Forelimb muscle (tissue), 1 donor: ENCODE measurements around the gene ZNF3. TPM values are rescaled to one million over a fixed set of nuclear protein-coding genes. Genes with fewer than 3 reads are reported as not detected.
"Not testable (repeated sequence)": the region's sequence is repeated elsewhere in the genome, so short reads cannot be mapped to it uniquely, and the experiment has no call there.

Source experiments
- DNase-seq: peaks from one replicate; pipeline ENCODE4 v3.0.0-alpha.2; 2013; ENCODE audit warnings: low read depth
- polyA plus RNA-seq: library from polyadenylated mRNA; unstranded; fragments of 120-200 nt; gene quantifications from one replicate; pipeline ENCODE4 v1.2.1, GENCODE V29; 2013; ENCODE audit not compliant: insufficient read length

ZNF3 gene
- polyA plus RNA-seq: 27.2 TPM

DNA sequence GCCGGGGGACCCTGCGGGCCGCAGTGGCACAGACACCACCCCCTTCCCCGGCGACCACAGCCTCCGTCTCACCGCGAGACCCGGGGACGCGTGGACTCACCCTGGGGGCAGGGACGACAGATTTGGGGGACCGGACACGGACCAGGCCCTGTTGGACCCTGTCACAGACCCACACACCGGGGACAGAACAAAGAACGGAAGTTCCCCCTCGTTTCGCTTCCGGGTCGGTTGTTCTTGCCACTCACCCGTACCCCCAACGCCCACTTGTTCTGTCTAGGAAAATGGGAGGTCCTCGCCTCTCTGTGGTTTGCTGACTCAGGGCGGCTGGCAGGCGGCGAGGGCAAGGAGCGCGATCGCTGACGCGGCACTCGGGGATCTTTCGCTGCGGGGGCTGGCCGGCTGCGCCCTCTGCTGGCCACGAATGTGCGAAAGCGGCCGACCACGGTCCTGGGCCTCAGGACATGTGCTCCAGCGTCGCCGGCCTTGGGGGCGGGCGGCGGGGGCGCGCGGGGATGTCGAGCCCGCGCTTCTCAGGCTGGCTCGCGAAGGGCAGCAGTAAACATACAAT is at the start of gene ZNF3:
Gene ZNF3 (minus strand): TSS at position 189 of the 568 bp plus-strand sequence. CDS start 4,366 bp downstream, outside the sequence.
- peak; percentile 98 for DNase-seq

DNA sequence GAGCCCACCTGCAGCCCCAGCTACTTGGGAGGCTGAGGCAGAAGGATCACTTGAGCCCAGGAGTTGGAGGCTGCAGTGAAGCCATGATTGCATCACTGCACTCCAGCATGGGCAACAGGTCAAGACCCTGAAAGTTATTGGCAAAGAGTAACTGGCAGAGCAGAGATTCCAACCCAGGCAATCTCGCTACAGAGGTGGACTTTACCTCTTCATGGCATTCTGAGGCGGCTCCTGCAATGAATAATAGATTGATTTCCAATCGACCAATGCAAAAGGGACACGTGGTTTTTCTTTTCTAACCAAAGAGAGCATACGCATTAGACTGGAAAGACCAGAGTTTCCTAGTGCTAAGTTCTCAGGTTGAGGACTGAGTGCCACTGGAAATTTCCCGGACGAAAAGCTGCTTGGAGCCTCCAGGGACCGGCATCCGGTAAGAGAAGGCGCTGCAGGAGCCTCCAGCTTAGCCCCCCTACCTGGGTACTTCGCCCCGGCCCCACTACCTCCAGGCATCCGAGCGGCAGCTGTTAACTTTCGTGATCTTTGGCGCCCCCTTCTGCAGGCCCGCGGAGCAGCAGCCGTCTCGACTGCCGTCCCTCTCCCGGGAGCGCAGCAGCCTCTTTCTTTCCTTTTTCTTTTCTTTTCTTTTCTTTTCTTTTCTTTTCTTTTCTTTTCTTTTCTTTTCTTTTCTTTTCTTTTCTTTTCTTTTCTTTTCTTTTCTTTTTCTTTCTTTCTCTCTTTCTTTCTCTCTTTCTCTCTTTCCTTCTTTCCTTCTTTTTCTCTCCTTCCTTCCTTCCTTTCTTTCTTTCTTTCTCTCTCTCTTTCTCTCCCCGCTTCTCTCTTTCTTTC is 49.3 kb upstream of the ZNF3 start:
- no peak for DNase-seq

DNA sequence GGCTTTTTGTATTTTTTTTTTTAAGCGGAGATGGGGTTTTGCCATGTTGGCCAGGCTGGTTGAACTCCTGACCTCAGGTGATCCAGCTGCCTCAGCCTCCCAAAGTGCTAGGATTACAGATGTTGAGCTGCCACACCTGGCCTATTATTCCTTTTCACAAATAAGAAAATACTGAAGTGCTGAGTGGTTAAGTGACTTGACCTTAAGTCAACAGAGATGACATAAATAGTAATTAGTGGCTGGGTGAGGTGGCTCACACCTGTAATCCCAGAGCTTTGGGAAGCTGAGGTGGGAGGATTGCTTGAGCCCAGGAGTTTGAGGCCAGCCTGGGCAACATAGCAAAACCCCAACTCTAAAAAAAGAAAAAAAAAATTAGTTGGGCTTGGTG is 48.7 kb upstream of the ZNF3 start:
- DNase-seq: not testable (repeated sequence)

DNA sequence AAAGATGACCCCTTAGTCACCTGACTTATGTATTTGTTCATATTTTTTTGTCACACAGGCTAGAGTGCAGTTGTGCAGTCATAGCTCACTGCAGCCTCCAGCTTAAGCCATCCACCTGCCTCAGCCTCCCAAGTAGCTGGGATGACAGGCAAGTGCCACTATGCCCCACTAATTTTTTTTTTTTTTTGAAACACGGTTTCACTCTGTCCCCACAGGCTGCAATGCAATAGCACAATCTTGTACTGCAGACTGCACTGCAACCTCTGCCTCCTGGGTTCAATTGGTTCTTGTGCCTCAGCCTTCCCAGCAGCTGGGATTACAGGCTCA is 47.1 kb upstream of the ZNF3 start:
- DNase-seq: no peak

DNA sequence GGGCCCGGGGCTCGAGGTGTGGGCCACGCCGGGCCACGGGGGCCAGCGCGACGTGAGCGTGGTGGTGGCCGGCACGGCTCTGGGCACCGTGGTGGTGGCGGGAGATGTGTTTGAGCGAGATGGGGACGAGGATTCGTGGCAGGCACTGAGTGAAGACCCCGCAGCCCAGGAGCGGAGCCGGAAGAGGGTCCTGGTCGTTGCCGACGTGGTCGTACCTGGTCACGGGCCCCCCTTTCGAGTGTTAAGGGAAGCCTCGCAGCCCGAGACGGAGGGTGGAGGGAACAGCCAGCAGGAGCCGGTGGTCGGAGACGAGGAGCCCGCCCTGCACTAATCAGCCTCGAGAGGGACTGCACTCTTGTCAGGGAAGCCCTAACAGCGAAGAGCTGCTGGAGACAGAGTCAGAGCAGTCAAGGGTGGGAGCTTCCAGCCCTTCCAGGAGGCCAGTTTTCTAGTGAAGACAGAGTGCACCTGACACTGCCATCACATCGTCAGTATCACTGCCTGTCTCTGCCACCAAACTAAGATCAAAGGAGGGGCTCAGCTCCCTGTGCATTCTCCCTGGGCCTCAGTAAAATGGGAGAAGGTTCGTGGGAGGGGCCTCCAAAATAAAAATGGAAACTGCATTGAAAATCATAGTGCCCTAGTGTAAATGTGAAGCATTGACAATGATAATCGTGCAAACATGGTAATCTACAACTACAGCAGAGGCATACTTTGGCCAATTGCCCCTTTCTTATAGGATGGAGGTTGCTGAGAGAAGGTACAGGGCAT is 46.5 kb upstream of the ZNF3 start:
- DNase-seq: no peak

DNA sequence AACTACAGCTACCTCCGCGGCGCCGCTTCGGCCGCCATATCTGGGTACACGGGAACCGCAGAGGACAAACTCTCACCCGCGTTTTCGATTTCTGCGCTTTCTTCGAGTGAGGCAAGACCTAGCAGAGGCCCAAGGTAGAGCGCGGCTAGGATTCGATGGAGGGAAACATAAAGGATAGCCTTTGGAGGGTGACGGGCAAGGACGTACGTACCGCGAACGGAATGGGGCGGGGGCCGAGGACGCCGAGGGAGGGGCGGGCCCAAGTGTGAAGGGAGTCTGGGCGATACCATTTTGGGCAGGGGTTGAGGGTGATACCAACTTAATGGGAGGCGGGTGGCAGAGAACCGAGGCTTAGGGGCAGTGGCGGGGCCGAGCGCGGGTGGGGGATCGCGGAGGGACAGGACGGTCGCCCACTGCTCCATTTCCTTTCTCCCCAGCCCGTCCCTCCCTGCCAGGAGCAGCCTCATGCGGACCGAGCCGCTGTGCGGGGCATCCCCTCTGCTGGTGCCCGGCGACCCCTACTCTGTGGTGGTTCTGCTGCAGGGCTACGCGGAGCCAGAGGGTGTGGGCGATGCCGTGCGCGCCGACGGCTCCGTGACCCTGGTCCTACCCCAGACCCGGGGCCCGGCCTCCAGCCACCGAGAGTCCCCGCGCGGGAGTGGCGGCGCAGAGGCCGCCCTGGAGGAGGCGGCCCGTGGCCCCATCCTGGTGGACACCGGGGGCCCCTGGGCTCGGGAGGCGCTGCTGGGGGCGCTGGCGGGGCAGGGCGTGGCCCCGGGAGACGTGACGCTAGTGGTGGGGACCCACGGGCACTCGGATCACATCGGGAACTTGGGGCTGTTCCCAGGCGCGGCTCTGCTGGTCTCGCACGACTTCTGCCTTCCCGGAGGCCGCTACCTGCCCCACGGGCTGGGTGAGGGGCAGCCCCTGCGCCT is 45.7 kb upstream of the ZNF3 start, which contains the start of gene MBLAC1:
Gene MBLAC1 (plus strand): TSS at position 37 of the 935 bp plus-strand sequence. CDS start 429 bp downstream, at position 466.
- DNase-seq: peak; percentile 77

DNA sequence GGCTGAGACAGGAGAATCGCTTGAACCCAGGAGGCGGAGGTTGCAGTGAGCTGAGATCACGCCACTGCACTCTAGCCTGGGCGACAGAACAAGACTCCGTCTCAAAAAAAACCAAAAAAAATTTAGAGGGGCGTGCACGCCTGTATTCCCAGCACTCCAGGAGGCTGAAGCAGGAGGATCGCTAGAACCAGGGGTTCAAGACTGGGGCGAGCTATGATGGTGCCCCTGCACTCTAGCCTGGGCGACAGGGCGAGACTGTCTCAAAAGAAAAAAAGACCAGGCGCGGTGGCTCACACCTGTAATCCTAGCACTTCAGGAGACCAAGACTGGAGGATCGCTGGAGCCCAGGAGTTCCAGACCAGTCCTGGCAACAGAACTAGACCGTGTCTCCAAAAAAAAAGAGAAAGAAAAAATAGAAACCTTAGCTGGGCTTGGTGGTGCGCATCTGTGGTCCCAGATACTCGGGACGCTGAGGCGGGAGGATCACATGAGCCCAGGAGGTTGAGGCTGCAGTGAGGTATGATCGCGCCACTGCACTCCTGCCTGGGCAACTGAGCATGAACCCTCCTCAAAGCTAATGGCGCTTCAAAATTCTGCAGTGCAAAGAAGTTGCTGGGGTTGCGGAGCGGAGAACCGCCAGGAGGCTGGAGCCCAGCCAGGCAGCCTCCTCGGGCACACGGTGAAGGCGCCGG is 44.9 kb upstream of the ZNF3 start:
- no peak for DNase-seq

DNA sequence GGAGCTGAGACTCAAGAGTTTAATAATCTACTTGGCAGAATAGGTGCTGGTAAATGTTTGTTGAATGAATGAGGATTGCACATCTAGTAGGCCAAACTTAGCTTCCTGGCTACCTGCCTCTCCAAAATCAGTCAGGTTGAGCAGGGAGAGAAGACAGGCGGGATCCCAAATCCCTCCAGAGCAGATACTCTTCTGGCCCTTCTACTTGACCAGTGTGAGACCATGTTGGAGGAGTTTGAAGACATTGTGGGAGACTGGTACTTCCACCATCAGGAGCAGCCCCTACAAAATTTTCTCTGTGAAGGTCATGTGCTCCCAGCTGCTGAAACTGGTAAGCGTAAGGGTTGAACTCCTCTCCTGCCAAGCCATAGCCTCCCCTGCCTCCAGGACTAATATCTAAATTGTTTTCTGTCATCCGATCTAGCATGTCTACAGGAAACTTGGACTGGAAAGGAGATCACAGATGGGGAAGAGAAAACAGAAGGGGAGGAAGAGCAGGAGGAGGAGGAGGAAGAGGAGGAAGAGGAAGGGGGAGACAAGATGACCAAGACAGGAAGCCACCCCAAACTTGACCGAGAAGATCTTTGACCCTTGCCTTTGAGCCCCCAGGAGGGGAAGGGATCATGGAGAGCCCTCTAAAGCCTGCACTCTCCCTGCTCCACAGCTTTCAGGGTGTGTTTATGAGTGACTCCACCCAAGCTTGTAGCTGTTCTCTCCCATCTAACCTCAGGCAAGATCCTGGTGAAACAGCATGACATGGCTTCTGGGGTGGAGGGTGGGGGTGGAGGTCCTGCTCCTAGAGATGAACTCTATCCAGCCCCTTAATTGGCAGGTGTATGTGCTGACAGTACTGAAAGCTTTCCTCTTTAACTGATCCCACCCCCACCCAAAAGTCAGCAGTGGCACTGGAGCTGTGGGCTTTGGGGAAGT is 43.0 kb upstream of the ZNF3 start:
- no peak for DNase-seq

DNA sequence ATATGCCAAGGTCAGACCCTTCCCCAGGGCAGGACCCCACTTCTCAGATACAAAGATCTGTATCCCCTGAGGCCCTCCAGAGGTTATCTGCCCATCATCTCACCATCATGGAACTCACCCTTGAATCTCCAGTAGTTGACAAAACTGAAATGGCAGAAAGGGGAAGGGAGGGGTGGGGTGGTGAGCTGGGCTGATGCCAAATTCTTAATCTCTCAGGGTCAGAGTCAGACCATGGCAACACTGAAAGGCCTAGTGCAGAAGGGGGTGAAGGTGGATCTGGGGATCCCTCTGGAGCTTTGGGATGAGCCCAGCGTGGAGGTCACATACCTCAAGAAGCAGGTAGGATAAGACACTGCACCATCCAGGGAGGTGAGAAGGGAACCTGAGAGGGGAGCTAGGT is 41.0 kb upstream of the ZNF3 start:
- no peak for DNase-seq

DNA sequence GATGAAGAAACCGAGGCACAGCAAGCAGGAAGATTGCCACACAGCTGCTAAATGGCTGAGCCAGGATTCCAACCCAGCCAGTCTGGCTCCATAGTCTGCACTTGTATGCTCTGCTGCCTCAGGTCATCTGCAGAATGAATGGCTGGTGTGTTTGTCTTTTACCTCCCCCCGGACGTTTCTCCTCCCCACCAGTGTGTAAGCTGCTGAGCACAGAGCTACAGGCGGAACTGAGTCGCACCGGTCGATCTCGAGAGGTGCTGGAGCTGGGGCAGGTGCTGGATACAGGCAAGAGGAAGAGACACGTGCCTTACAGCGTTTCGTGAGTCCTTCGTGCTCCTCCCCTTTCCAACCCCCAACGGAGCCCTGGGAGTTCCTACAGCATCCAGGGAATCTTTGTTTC is 40.5 kb upstream of the ZNF3 start:
- no peak for DNase-seq

DNA sequence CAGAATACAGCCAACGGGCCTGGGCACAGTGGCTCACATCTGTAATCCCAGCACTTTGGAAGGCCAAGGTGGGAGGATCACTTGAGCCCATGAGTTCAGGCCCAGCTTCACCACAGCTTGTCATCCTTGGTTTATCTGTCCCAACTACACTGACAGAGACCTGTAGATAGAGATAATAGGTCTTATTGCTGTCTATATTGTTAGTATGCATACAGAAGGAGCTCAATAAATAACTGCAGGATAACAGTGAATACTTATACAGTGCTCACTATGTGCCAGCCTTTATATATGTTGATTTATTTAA is 39.2 kb upstream of the ZNF3 start:
- no peak for DNase-seq

DNA sequence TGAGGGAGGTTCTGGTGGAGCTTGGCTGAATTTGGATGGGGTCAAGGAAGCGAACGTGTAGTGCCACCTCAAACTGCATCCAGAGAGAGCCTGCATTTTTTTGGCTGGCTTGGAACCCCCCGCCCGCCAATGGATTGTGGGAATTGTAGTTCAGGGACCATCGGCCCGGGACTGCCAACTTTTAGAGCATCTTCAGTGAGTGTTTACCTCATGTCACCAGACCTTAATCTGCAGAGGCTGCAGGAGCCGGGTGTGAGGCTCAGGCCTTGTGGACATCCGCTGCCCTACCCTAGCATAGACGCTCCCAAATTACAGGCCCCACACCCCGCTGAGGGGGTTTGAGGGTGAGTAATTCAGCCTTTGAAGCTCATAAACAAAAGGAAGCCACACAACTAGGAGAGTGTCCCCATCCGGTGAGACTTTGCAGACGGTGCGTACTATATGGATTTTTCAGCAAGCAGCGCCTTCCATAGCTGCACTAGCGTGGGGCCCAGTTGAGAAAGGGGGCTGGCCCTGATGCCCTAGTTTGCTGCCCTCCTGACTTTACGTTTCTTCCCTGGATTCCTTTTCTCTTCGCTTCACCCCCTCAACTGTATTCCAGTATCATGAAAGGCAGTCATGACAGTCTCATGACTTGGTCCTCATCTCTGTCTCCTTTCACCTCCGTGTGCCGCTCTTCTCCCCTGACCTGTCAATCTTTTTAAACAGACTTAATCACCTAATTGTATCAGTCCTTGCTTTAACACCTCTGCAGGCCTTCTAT is 38.6 kb upstream of the ZNF3 start:
- peak; percentile 44 for DNase-seq

DNA sequence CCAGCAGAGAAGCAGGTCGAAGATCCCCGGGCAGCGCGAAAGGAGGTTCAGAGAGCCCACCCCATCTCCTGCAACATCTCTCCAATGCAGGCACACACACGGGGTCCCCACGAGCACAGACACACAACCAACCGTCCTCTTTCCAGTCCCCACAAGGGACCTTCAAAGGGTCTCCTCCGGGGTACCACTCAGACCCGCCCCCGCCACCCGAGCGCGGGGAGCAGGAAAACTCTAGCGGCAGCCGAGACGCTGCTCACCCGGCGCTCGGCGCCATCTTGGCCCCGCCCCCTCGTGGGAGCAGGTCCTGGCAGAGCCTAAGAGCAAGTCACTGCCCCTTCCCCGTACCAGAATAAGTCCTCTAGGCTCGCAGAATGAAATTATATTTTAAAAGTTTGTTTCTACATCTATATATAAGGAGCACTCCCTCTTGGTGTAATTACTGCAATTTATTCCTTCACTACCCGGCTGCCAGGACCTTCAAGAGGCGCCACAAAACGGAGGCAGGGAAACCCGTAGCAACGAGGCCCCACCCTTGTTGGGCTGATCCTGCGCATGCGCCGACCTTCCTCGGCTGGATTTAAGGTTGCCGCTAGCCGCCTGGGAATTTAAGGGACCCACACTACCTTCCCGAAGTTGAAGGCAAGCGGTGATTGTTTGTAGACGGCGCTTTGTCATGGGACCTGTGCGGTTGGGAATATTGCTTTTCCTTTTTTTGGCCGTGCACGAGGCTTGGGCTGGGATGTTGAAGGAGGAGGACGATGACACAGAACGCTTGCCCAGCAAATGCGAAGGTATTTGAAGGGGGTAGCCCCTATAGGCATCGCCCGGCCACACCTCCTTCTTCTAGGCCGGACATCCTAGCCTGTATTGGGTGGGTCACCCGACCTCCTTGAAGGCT is 37.8 kb upstream of the ZNF3 start, which contains the start of the genes CNPY4 and TAF6:
Gene CNPY4 (plus strand): TSS at position 563 of the 898 bp plus-strand sequence. CDS start 111 bp downstream, at position 674.
Gene TAF6 (minus strand): TSS at position 287 of the 898 bp plus-strand sequence. CDS start 5,149 bp downstream, outside the sequence.
- DNase-seq: peak; percentile 90

DNA sequence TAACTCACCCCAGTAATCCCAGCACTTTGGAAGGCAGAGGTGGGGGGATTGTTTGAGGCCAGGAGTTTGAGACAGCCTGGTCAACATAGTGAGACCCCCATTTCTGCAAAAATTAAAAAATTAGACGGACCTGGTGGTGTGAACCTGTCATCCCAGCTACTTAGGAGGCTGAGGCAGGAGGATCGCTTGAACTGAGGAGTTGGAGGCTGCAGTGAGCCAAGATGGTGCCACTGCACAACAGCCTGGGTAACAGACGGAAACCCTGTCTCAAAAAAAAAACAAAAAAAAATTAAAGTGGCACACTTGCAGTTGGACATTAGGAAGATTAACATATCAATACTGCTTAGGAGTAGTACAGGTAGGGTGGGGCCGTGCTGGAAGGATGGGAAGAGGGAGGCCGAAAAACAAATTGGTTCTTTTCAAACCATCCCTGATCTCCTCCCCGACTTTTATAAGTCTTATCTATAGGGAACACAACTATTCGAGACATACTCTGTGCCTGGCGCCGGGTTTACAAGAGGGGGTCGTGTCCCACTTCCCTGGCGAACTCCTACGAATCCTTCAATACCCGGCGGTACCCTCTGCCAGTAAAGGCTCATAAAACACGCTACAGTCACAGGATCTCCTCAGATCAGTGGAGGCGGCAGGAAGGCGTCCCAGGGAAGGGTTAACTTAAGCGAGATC is 37.0 kb upstream of the ZNF3 start:
- DNase-seq: no peak

DNA sequence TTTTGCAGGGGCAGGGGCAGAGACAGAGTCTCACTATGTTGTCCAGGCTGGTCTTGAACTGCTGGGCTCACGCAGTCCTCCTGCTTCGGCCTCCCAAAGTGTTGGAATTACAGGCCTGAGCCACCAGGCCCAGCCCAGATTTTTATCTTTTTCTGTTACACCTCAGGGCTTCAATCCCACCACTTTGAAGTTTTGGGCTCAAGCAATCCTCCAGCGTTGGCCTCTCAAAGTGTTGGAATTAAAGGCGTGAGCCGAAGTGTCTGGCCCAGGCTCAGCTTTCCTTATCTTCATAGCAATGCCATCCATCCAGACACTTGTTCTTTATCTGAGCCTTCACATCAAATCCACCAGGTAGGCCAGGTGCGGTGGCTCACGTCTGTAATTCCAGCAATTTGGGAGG is 33.5 kb upstream of the ZNF3 start:
- DNase-seq: no peak

DNA sequence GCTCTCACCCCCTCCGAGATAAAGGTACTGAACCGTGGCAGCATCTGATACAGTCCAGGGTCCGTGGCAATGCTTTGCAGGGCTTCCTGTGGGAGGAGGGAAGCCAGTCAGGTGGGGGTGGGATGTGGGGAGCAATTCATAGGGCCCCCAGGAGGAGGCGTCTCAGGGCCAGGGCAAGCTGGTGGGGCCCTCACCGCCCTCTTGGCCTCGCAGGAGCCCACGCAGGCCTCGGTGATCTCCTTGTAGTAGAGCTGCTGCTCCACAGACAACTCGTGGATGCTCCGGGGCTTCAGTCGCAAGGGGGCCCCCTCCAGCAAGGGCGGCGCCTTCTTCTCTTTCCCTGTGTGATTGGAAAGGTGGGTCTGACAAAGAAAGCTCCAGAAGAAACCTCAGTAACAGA is 30.4 kb upstream of the ZNF3 start:
- no peak for DNase-seq

DNA sequence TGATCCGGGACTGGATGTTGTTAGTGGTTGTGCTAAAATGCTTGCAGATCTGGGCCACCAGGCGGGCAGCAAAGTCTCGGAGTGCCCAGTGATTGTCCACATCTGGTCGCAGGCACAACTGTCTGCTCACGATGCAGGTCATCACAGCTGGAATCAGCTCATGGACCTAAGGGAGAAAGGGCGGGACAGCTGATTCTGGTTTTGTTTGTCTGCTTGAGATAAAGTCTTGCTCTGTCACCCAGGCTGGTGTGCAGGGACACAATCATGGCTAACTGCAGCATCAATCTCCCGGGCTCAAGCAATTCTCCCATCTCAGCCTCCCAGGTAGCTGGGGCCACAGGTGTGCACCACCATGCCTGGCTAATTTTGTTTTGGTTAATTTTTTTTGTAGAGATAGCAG is 29.6 kb upstream of the ZNF3 start:
- no peak for DNase-seq
